ENCODE results near the gene DCP1A.

Gene DCP1A

GRCh38 chr3:53347261-53348064 lies at the start of gene DCP1A:
Gene DCP1A, minus strand, starts transcription at chr3:53347543. Its CDS starts 26 bp downstream, at chr3:53347517.
- peak; percentile 97 for ATAC-seq
- TF ChIP-seq CSDC2 (CRISPR knock-in tag; IDR thresholded peaks at IDR 0.05) (peak; percentile 93), ZFP3 (CRISPR knock-in tag; IDR thresholded peaks at IDR 0.05) (peak; percentile 85), GLIS3 (CRISPR knock-in tag; IDR thresholded peaks at IDR 0.05) (no peak), ESRRG (CRISPR knock-in tag; IDR thresholded peaks at IDR 0.05) (no peak), ZNF8 (CRISPR knock-in tag; IDR thresholded peaks at IDR 0.05) (no peak), ZFP30 (CRISPR knock-in tag; IDR thresholded peaks at IDR 0.05) (no peak), CSRNP3 (CRISPR knock-in tag; IDR thresholded peaks at IDR 0.05) (no peak), CREB5 (CRISPR knock-in tag; IDR thresholded peaks at IDR 0.05; ENCODE audit: low read depth) (no peak), ZNF565 (CRISPR knock-in tag; conservative IDR thresholded peaks at IDR 0.05; ENCODE audit: low read depth) (peak; percentile 51; the same call in 1 of the 2 replicates), PPARA (CRISPR knock-in tag; IDR thresholded peaks at IDR 0.05; ENCODE audit: borderline replicate concordance) (no peak), TSHZ2 (CRISPR knock-in tag; IDR thresholded peaks at IDR 0.05) (peak; percentile 85), TOX (CRISPR knock-in tag; IDR thresholded peaks at IDR 0.05; ENCODE audit: borderline replicate concordance) (no peak), ZNF70 (CRISPR knock-in tag; IDR thresholded peaks at IDR 0.05) (no peak; the same call in 1 of the 2 replicates)

- no peak for ATAC-seq
- TF ChIP-seq RARB (CRISPR knock-in tag; IDR thresholded peaks at IDR 0.05): no peak
- TF ChIP-seq ZNF70 (CRISPR knock-in tag; IDR thresholded peaks at IDR 0.05): no peak
- TF ChIP-seq ISL1 (CRISPR knock-in tag; IDR thresholded peaks at IDR 0.05): 0 out of 2 replicates have a peak, but pooled peaks have one; percentile 12
- peak; percentile 84 for TF ChIP-seq TCF4 (CRISPR knock-in tag; IDR thresholded peaks at IDR 0.05; ENCODE audit: borderline replicate concordance)
- TF ChIP-seq ZFP30 (CRISPR knock-in tag; IDR thresholded peaks at IDR 0.05): no peak
- TF ChIP-seq ZNF8 (CRISPR knock-in tag; IDR thresholded peaks at IDR 0.05): no peak
- TF ChIP-seq POU6F1 (CRISPR knock-in tag; IDR thresholded peaks at IDR 0.05; ENCODE audit: borderline replicate concordance, low read depth): no peak
- TF ChIP-seq ZC3H10 (CRISPR knock-in tag; IDR thresholded peaks at IDR 0.05): no peak
- TF ChIP-seq CSDC2 (CRISPR knock-in tag; IDR thresholded peaks at IDR 0.05): no peak
- no peak for TF ChIP-seq CREB5 (CRISPR knock-in tag; IDR thresholded peaks at IDR 0.05; ENCODE audit: low read depth)
- TF ChIP-seq PATZ1 (CRISPR knock-in tag; IDR thresholded peaks at IDR 0.05; ENCODE audit: borderline replicate concordance): no peak
These were observed 37.4 kb upstream of the DCP1A start for GRCh38 chr3:53384465-53385423.
